Mesothelial cell of epicardium (in vitro differentiated cells): ENCODE data around the gene HSP90AA1. TPM values are rescaled to one million over a fixed set of nuclear protein-coding genes. Genes with fewer than 3 reads are reported as not detected.

Source experiments
- DNase-seq, 2 experiments: peaks; one replicate each; pipeline ENCODE4 v3.0.0; 2021; ENCODE audit warnings: low spot score in 2 of 2; ENCODE audit not compliant: unreplicated experiment in 2 of 2
- H3K27ac Mint-ChIP-seq: 2 replicates; pipeline ENCODE4 v1.8.0; 2021; ENCODE audit warnings: mixed read lengths
- H3K27me3 Mint-ChIP-seq: 2 replicates; pipeline ENCODE4 v1.8.0; 2021; ENCODE audit warnings: low read depth, mixed read lengths
- H3K36me3 Mint-ChIP-seq: 2 replicates; pipeline ENCODE4 v1.8.0; 2021; ENCODE audit warnings: mixed read lengths
- H3K4me1 Mint-ChIP-seq: 2 replicates; pipeline ENCODE4 v1.8.0; 2021; ENCODE audit warnings: mixed read lengths
- H3K4me3 Mint-ChIP-seq: 2 replicates; pipeline ENCODE4 v1.8.0; 2021; ENCODE audit warnings: mild to moderate bottlenecking, moderate library complexity, mixed read lengths
- H3K9me3 Mint-ChIP-seq: 2 replicates; pipeline ENCODE4 v1.8.0; 2021; ENCODE audit warnings: mixed read lengths
- CTCF ChIP-seq: fragments of 200-600 bp; sonication (generic); IDR thresholded peaks from one replicate; pipeline ENCODE4 v1.5.0; 2021; ENCODE audit warnings: antibody characterized with exemption; ENCODE audit not compliant: unreplicated experiment
- total RNA-seq: library from RNA; stranded (reverse); gene quantifications from 3 replicates; pipeline ENCODE4 v1.2.1, GENCODE V29; 2021

The HSP90AA1 gene
- total RNA-seq, 1 donor from 2014 or later: 325 TPM

- H3K9me3 Mint-ChIP-seq: no peaks in the 10 kb centered on the region
- no peaks in the 10 kb centered on the region for H3K36me3 Mint-ChIP-seq
- H3K4me3 Mint-ChIP-seq: no peak overlapping the region
- no peak overlapping the region for H3K27ac Mint-ChIP-seq
- no peak for DNase-seq
- no peaks in the 10 kb centered on the region for H3K27me3 Mint-ChIP-seq
- no peak for TF ChIP-seq CTCF
- peaks cover 13% of the 10 kb centered on the region for H3K4me1 Mint-ChIP-seq
Measured at GRCh38 chr14:102124419-102124818, 37.6 kb upstream of the HSP90AA1 start.

GRCh38 chr14:102121567-102121966 is 34.7 kb upstream of the HSP90AA1 start:
- no peaks in the 10 kb centered on the region for H3K9me3 Mint-ChIP-seq
- H3K4me1 Mint-ChIP-seq: peaks cover 11% of the 10 kb centered on the region
- no peak overlapping the region for H3K27ac Mint-ChIP-seq
- no peak for TF ChIP-seq CTCF
- DNase-seq: no peak
- no peak overlapping the region for H3K4me3 Mint-ChIP-seq
- no peaks in the 10 kb centered on the region for H3K27me3 Mint-ChIP-seq
- H3K36me3 Mint-ChIP-seq: no peaks in the 10 kb centered on the region

GRCh38 chr14:102120888-102121287 is 34.0 kb upstream of the HSP90AA1 start:
- no peak overlapping the region for H3K4me3 Mint-ChIP-seq
- TF ChIP-seq CTCF: no peak

GRCh38 chr14:102117852-102118251 is 31.0 kb upstream of the HSP90AA1 start:
- Mint-ChIP-seq H3K27me3 (no peaks in the 10 kb centered on the region), H3K27ac (no peak overlapping the region)

More at GRCh38 chr14:102120888-102121287, 34.0 kb upstream of the HSP90AA1 start:
- Mint-ChIP-seq H3K4me1 (peaks cover 7% of the 10 kb centered on the region), H3K27ac (no peak overlapping the region), H3K36me3 (peaks cover 4% of the 10 kb centered on the region), H3K27me3 (no peaks in the 10 kb centered on the region), H3K9me3 (no peaks in the 10 kb centered on the region)
- DNase-seq: no peak

GRCh38 chr14:102116361-102117180 is 29.7 kb upstream of the HSP90AA1 start:
- H3K27me3 Mint-ChIP-seq: no peaks in the 10 kb centered on the region
- no peak overlapping the region for H3K4me3 Mint-ChIP-seq

More at GRCh38 chr14:102117852-102118251, 31.0 kb upstream of the HSP90AA1 start:
- Mint-ChIP-seq H3K36me3 (peaks cover 4% of the 10 kb centered on the region), H3K4me1 (peaks cover 2% of the 10 kb centered on the region), H3K9me3 (no peaks in the 10 kb centered on the region), H3K4me3 (no peak overlapping the region)
- DNase-seq: no peak
- TF ChIP-seq CTCF: no peak

More at GRCh38 chr14:102116361-102117180, 29.7 kb upstream of the HSP90AA1 start:
- DNase-seq: no peak
- Mint-ChIP-seq H3K9me3 (peaks cover 4% of the 10 kb centered on the region), H3K36me3 (peaks cover 5% of the 10 kb centered on the region), H3K27ac (no peak overlapping the region), H3K4me1 (peaks cover 2% of the 10 kb centered on the region)
- TF ChIP-seq CTCF: no peak
